Effector memory CD8-positive, alpha-beta T cell (primary cell): ENCODE results near the gene BTN3A1.
"Not testable (repeated sequence)": the region's sequence is repeated elsewhere in the genome, so short reads cannot be mapped to it uniquely, and the experiment has no call there.

Experiments
- ATAC-seq: fragments of 150-1000 bp; cut with Tn5 transposase; replicated peaks from 2 replicates; pipeline ENCODE4 v1.10.0; 2021; ENCODE audit warnings: mild to moderate bottlenecking, moderate library complexity
- DNase-seq, 3 experiments: peaks; one replicate each; pipeline ENCODE4 v3.0.0; 2021
- H3K27ac Mint-ChIP-seq, 2 donors: one replicate each; pipeline ENCODE4 v1.8.0; 2022; ENCODE audit warnings: mild to moderate bottlenecking in 2 of 2, mixed read lengths in 2 of 2, moderate library complexity in 2 of 2
- H3K27me3 Mint-ChIP-seq, 2 donors: one replicate each; pipeline ENCODE4 v1.8.0; 2022; ENCODE audit warnings: mixed read lengths in 2 of 2
- H3K36me3 Mint-ChIP-seq: one replicate; pipeline ENCODE4 v1.8.0; 2022; ENCODE audit warnings: mild to moderate bottlenecking, moderate library complexity, mixed read lengths; ENCODE audit not compliant: insufficient read depth
- H3K4me1 Mint-ChIP-seq, 2 donors: one replicate each; pipeline ENCODE4 v1.8.0; 2022; ENCODE audit warnings: low read depth in 2 of 2, mixed read lengths in 2 of 2
- H3K4me3 Mint-ChIP-seq, 2 donors: one replicate each; pipeline ENCODE4 v1.8.0; 2022; ENCODE audit warnings: mild to moderate bottlenecking in 2 of 2, mixed read lengths in 2 of 2, moderate library complexity in 2 of 2
- H3K9me3 Mint-ChIP-seq, 2 donors: one replicate each; pipeline ENCODE4 v1.8.0; 2022; ENCODE audit warnings: mixed read lengths in 2 of 2

The BTN3A1 gene

GRCh38 chr6:26441977-26442376 lies 39.9 kb downstream of the BTN3A1 start:
- H3K4me3 Mint-ChIP-seq, result peak overlapping the region; percentile 87 to 100
- peaks cover 47 to 67% of the 10 kb centered on the region in 2 donors for H3K4me1 Mint-ChIP-seq
- DNase-seq, result no peak

GRCh38 chr6:26445934-26446667 lies 44.0 kb downstream of the BTN3A1 start:
- Mint-ChIP-seq H3K36me3 (peaks cover 56% of the 10 kb centered on the region), H3K27me3 (no peaks in the 10 kb centered on the region), H3K9me3 (no peaks in the 10 kb centered on the region), H3K4me1 (peaks cover 46 to 55% of the 10 kb centered on the region in 2 donors), H3K27ac (peak overlapping the region; percentile 76 to 90), H3K4me3 (peak overlapping the region; percentile 47 to 70)
- peak; percentile 92 for ATAC-seq
- peak; percentile 18 to 22 (median 20) for DNase-seq

More at GRCh38 chr6:26441977-26442376, 39.9 kb downstream of the BTN3A1 start:
- Mint-ChIP-seq H3K27ac (peak overlapping the region; percentile 99 to 100), H3K9me3 (no peaks in the 10 kb centered on the region), H3K27me3 (no peaks in the 10 kb centered on the region), H3K36me3 (peaks cover 43% of the 10 kb centered on the region)
- ATAC-seq, result no peak

- no peak for DNase-seq
- no peak overlapping the region for H3K4me3 Mint-ChIP-seq
- H3K27ac Mint-ChIP-seq, result peak overlapping the region; percentile 76 to 90
- no peaks in the 10 kb centered on the region for H3K27me3 Mint-ChIP-seq
- no peak for ATAC-seq
- H3K36me3 Mint-ChIP-seq, result peaks cover 56% of the 10 kb centered on the region
- no peaks in the 10 kb centered on the region for H3K9me3 Mint-ChIP-seq
- peaks cover 45 to 55% of the 10 kb centered on the region in 2 donors for H3K4me1 Mint-ChIP-seq
Observed at GRCh38 chr6:26447257-26447656, 45.2 kb downstream of the BTN3A1 start.

- H3K36me3 Mint-ChIP-seq, result peaks cover 44% of the 10 kb centered on the region
- H3K27ac Mint-ChIP-seq, result peak overlapping the region; percentile 60 to 75
- H3K9me3 Mint-ChIP-seq, result no peaks in the 10 kb centered on the region
Observed at GRCh38 chr6:26450240-26450639, 48.2 kb downstream of the BTN3A1 start.

GRCh38 chr6:26452631-26453235 lies 50.7 kb downstream of the BTN3A1 start:
- H3K27ac Mint-ChIP-seq, result peak overlapping the region; percentile 41 to 76
- peaks cover 27% of the 10 kb centered on the region for H3K36me3 Mint-ChIP-seq
- no peak for ATAC-seq
- no peaks in the 10 kb centered on the region for H3K27me3 Mint-ChIP-seq
- H3K4me1 Mint-ChIP-seq, result peaks cover 15 to 34% of the 10 kb centered on the region in 2 donors
- DNase-seq, result no peak
- H3K4me3 Mint-ChIP-seq, result no peak overlapping the region
- no peaks in the 10 kb centered on the region for H3K9me3 Mint-ChIP-seq

More at GRCh38 chr6:26450240-26450639, 48.2 kb downstream of the BTN3A1 start:
- ATAC-seq, result no peak
- DNase-seq, result no peak
- H3K4me3 Mint-ChIP-seq, result no peak overlapping the region
- no peaks in the 10 kb centered on the region for H3K27me3 Mint-ChIP-seq
- H3K4me1 Mint-ChIP-seq, result peaks cover 21 to 30% of the 10 kb centered on the region in 2 donors

GRCh38 chr6:26454631-26455030 lies 52.6 kb downstream of the BTN3A1 start:
- Mint-ChIP-seq H3K4me3 (no peak overlapping the region), H3K9me3 (no peaks in the 10 kb centered on the region), H3K27ac (peak overlapping the region; percentile 77 to 84), H3K27me3 (no peaks in the 10 kb centered on the region), H3K4me1 (peaks cover 27 to 43% of the 10 kb centered on the region in 2 donors), H3K36me3 (peaks cover 22% of the 10 kb centered on the region)
- ATAC-seq (no peak), DNase-seq (no peak)

GRCh38 chr6:26455357-26455970 lies 53.4 kb downstream of the BTN3A1 start:
- ATAC-seq, result no peak
- Mint-ChIP-seq H3K9me3 (no peaks in the 10 kb centered on the region), H3K4me3 (no peak overlapping the region), H3K36me3 (peaks cover 21% of the 10 kb centered on the region), H3K27me3 (no peaks in the 10 kb centered on the region), H3K27ac (peak overlapping the region; percentile 70 to 98), H3K4me1 (peaks cover 32 to 50% of the 10 kb centered on the region in 2 donors)
- DNase-seq, result no peak

- Mint-ChIP-seq H3K4me1 (peaks cover 42 to 58% of the 10 kb centered on the region in 2 donors), H3K9me3 (no peaks in the 10 kb centered on the region), H3K36me3 (peaks cover 35% of the 10 kb centered on the region), H3K27ac (peak overlapping the region; percentile 98 to 99), H3K27me3 (no peaks in the 10 kb centered on the region), H3K4me3 (peak overlapping the region; percentile 98)
- DNase-seq (no peak), ATAC-seq (peak; percentile 24)
Observed at GRCh38 chr6:26457264-26457805, 55.3 kb downstream of the BTN3A1 start.

- Mint-ChIP-seq H3K27me3 (no peaks in the 10 kb centered on the region), H3K27ac (peak within 1 kb of the TSS; percentile 98 to 99), H3K4me1 (peaks cover 47 to 64% of the 10 kb centered on the region in 2 donors), H3K36me3 (peaks cover 41% of the 10 kb centered on the region), H3K4me3 (peak within 1 kb of the TSS; percentile 98), H3K9me3 (no peaks in the 10 kb centered on the region)
- peak; percentile 97 for ATAC-seq
- peak; percentile 57 to 62 (median 60) for DNase-seq
Observed at GRCh38 chr6:26457806-26458688, 56.0 kb downstream of the BTN3A1 start, which contains the start of gene BTN2A1. Gene BTN2A1, plus strand, starts transcription at chr6:26457955. Its CDS starts 682 bp downstream, at chr6:26458637.

- DNase-seq (no peak), ATAC-seq (no peak)
- peak overlapping the region; percentile 78 to 99 for H3K27ac Mint-ChIP-seq
- no peaks in the 10 kb centered on the region for H3K9me3 Mint-ChIP-seq
- H3K4me3 Mint-ChIP-seq, result peak overlapping the region; percentile 98
- H3K4me1 Mint-ChIP-seq, result peaks cover 56 to 73% of the 10 kb centered on the region in 2 donors
- no peaks in the 10 kb centered on the region for H3K27me3 Mint-ChIP-seq
- peaks cover 53% of the 10 kb centered on the region for H3K36me3 Mint-ChIP-seq
Observed at GRCh38 chr6:26459023-26459810, 57.1 kb downstream of the BTN3A1 start.

GRCh38 chr6:26461353-26461752 lies 59.3 kb downstream of the BTN3A1 start:
- H3K4me1 Mint-ChIP-seq, result peaks cover 60 to 76% of the 10 kb centered on the region in 2 donors
- H3K36me3 Mint-ChIP-seq, result peaks cover 72% of the 10 kb centered on the region
- ATAC-seq, H3K27me3 Mint-ChIP-seq, DNase-seq, H3K9me3 Mint-ChIP-seq: not testable (repeated sequence)
- peak overlapping the region; percentile 55 to 73 for H3K27ac Mint-ChIP-seq
- H3K4me3 Mint-ChIP-seq, result peak overlapping the region; percentile 98

- H3K27ac Mint-ChIP-seq, result peak overlapping the region; percentile 5 to 76
- peaks cover 85% of the 10 kb centered on the region for H3K36me3 Mint-ChIP-seq
- ATAC-seq (no peak), DNase-seq (no peak)
- H3K4me3 Mint-ChIP-seq, result no peak overlapping the region
- H3K9me3 Mint-ChIP-seq, result no peaks in the 10 kb centered on the region
- H3K27me3 Mint-ChIP-seq, result no peaks in the 10 kb centered on the region
- H3K4me1 Mint-ChIP-seq, result peaks cover 48 to 59% of the 10 kb centered on the region in 2 donors
Observed at GRCh38 chr6:26464014-26464413, 61.9 kb downstream of the BTN3A1 start.
